ENCODE results near the gene GCNT3.

The GCNT3 gene

DNA sequence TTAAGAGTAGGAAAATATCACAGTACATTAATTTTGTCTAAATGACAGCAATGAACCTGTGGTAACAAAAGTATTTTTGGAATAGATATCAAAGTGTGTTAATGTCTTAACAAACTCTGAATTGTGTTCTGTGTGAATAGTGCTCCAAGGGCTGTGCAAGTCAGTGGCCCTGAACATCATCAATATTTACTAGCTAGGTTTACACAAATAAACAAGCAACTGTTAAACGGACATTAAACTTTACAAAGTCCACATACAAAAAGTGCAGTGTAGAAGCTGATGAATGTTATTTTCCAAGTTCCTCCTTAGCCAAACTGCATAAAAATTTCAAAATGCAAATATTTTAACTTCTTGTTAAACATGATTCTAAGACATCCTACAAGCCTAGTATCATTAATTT is 47.8 kb downstream of the GCNT3 start:
- Histone ChIP-seq H3K9ac (no peak overlapping the region), H3K4me1 (ENCODE audit: low read depth, poor library complexity, severe bottlenecking) (peaks cover 16% of the 10 kb centered on the region), H3K27ac (no peak overlapping the region), H3K27me3 (ENCODE audit: insufficient read depth, low read depth) (no peaks in the 10 kb centered on the region), H3K4me3 (IDR thresholded peaks at IDR 0.05; ENCODE audit: insufficient read depth, low read depth, low read length) (no peak overlapping the region), H2AFZ (ENCODE audit: low read depth) (no peak overlapping the region), H3K36me3 (ENCODE audit: insufficient read depth) (peaks cover 4% of the 10 kb centered on the region), H3K4me2 (no peak overlapping the region), H3K79me2 (ENCODE audit: insufficient read depth, low read depth) (peaks cover 29% of the 10 kb centered on the region), H4K20me1 (ENCODE audit: insufficient read depth) (no peaks in the 10 kb centered on the region)
- TF ChIP-seq, protein P1, sequence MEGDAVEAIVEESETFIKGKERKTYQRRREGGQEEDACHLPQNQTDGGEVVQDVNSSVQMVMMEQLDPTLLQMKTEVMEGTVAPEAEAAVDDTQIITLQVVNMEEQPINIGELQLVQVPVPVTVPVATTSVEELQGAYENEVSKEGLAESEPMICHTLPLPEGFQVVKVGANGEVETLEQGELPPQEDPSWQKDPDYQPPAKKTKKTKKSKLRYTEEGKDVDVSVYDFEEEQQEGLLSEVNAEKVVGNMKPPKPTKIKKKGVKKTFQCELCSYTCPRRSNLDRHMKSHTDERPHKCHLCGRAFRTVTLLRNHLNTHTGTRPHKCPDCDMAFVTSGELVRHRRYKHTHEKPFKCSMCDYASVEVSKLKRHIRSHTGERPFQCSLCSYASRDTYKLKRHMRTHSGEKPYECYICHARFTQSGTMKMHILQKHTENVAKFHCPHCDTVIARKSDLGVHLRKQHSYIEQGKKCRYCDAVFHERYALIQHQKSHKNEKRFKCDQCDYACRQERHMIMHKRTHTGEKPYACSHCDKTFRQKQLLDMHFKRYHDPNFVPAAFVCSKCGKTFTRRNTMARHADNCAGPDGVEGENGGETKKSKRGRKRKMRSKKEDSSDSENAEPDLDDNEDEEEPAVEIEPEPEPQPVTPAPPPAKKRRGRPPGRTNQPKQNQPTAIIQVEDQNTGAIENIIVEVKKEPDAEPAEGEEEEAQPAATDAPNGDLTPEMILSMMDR (conservative IDR thresholded peaks at IDR 0.05; ENCODE audit: low read depth, low read length) = no peak

DNA sequence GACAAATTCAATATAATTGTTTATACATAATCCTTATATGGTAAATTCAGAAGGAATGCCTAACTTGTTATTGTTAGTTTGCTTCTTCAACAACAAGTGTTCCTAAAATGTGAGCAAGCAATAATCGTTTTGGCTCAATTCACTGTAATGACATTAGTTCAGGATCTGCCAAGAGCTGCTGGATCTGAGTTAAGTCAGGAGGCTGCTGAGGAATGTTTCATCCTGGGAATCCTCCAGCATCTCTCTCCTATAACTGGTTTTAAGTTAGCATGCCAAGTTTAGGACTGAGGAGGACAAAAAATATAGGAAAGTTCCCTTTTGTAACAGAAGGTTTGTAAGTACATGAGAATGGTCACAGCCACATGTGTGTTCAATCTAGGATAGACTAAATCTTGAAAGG is 50.7 kb downstream of the GCNT3 start:
- Histone ChIP-seq H3K4me1 (ENCODE audit: low read depth, poor library complexity, severe bottlenecking) (peaks cover 4% of the 10 kb centered on the region), H4K20me1 (ENCODE audit: insufficient read depth) (no peaks in the 10 kb centered on the region), H3K9ac (no peak overlapping the region), H3K79me2 (ENCODE audit: insufficient read depth, low read depth) (no peaks in the 10 kb centered on the region), H3K4me3 (IDR thresholded peaks at IDR 0.05; ENCODE audit: insufficient read depth, low read depth, low read length) (no peak overlapping the region), H2AFZ (ENCODE audit: low read depth) (no peak overlapping the region), H3K27me3 (ENCODE audit: insufficient read depth, low read depth) (no peaks in the 10 kb centered on the region), H3K4me2 (no peak overlapping the region), H3K27ac (no peak overlapping the region), H3K36me3 (ENCODE audit: insufficient read depth) (peaks cover 4% of the 10 kb centered on the region)
- TF ChIP-seq, protein P1 (conservative IDR thresholded peaks at IDR 0.05; ENCODE audit: low read depth, low read length) = no peak

DNA sequence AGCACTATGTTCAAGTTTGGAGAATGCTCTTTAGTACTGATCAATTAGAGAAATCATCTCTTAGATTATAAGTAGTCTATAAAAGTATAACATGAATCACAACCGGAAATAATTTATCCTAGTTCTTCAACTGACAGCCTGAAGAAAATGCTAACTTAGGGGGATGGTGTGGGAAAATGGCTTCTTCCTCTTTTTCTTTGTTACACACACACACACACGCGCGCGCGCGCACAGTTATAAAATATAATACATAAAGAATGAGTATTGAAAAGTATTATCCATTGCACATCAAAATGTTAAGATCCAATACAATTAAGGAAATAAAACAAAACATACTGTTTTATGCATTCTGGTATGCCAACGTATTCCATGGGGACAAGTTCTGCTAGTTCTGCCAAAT is 57.0 kb downstream of the GCNT3 start:
- no peaks in the 10 kb centered on the region for H3K27me3 ChIP-seq (ENCODE audit: insufficient read depth, low read depth)
- H3K4me1 ChIP-seq (ENCODE audit: low read depth, poor library complexity, severe bottlenecking) = no peaks in the 10 kb centered on the region
- H3K27ac ChIP-seq = no peak overlapping the region
- peaks cover 5% of the 10 kb centered on the region; the same call in 1 of the 2 replicates for H3K36me3 ChIP-seq (ENCODE audit: insufficient read depth)
- H3K9ac ChIP-seq = no peak overlapping the region
- no peaks in the 10 kb centered on the region for H4K20me1 ChIP-seq (ENCODE audit: insufficient read depth)
- H3K4me2 ChIP-seq = no peak overlapping the region
- H3K4me3 ChIP-seq (IDR thresholded peaks at IDR 0.05; ENCODE audit: insufficient read depth, low read depth, low read length) = no peak overlapping the region
- H3K79me2 ChIP-seq (ENCODE audit: insufficient read depth, low read depth) = no peaks in the 10 kb centered on the region
- TF ChIP-seq, protein P1 (conservative IDR thresholded peaks at IDR 0.05; ENCODE audit: low read depth, low read length) = no peak
- no peak overlapping the region for H2AFZ ChIP-seq (ENCODE audit: low read depth)
